B cell (primary cell): ENCODE measurements around the gene IFI16. TPM values are rescaled to one million over a fixed set of nuclear protein-coding genes. Genes with fewer than 3 reads are reported as not detected.

Source experiments
- ATAC-seq: fragments of 200-7000 bp; cut with Tn5 transposase; one replicate; pipeline ENCODE4 v1.10.0; 2021; ENCODE audit warnings: low read depth, mild to moderate bottlenecking, moderate number of reproducible peaks, moderate library complexity
- CTCF ChIA-PET: fragments of 350-600 bp; sonication (Branson Sonifier 250); formaldehyde crosslinking; loops from one replicate; lab custom pipeline; 2021; ENCODE audit warnings: antibody characterized with exemption, inconsistent platforms; lab: Charles Lee
- POLR2A ChIA-PET: fragments of 350-600 bp; sonication (Branson Sonifier 250); formaldehyde crosslinking; loops from one replicate; lab custom pipeline; 2021; ENCODE audit warnings: antibody characterized with exemption; lab: Charles Lee
- DNase-seq: peaks from one replicate; pipeline ENCODE4 v3.0.0; 2013
- H2AFZ ChIP-seq: 2 replicates; pipeline ENCODE4 v1.6.1; 2012; ENCODE audit warnings: mild to moderate bottlenecking, low read depth, low read length; ENCODE audit not compliant: insufficient read depth, poor library complexity, severe bottlenecking
- H3K27ac ChIP-seq, 2 donors: 1 replicate in 1 of 2; 2 replicates in 1 of 2; pipeline ENCODE4 v1.5.1; 2012 to 2013; ENCODE audit warnings: low read length in 2 of 2, mild to moderate bottlenecking in 2 of 2, moderate library complexity in 1 of 2
- H3K27me3 ChIP-seq, 4 experiments: fragments of 200-600 bp in 1 of 4; sonication (generic) in 1 of 4; replicated peaks in 1 of 4; 1 replicate in 2 of 4; 2 replicates in 2 of 4; pipeline versions ENCODE4 v1.6.1 to v1.7.0; 2013 to 2016; ENCODE audit warnings: low read length in 3 of 4, mild to moderate bottlenecking in 2 of 4, mixed read lengths in 1 of 4, moderate library complexity in 1 of 4; ENCODE audit not compliant: insufficient read depth in 4 of 4, control insufficient read depth in 3 of 4; ENCODE audit errors: control extremely low read depth in 1 of 4
- H3K36me3 ChIP-seq, 2 experiments: replicated peaks in 1 of 2; 1 replicate in 1 of 2; 2 replicates in 1 of 2; pipeline versions ENCODE4 v1.6.1 to v1.7.1; 2013; ENCODE audit warnings: low read length in 1 of 2; ENCODE audit not compliant: insufficient read depth in 2 of 2, control insufficient read depth in 1 of 2; ENCODE audit errors: control extremely low read depth in 1 of 2, extremely low read depth in 1 of 2
- H3K4me1 ChIP-seq, 2 donors: fragments of 200-600 bp in 1 of 2; sonication (generic) in 1 of 2; 1 replicate in 1 of 2; 2 replicates in 1 of 2; pipeline versions ENCODE4 v1.5.1 to v1.6.1; 2013 to 2017; ENCODE audit warnings: low read length in 2 of 2; ENCODE audit not compliant: control insufficient read depth in 2 of 2, insufficient read depth in 2 of 2
- H3K4me2 ChIP-seq: replicated peaks from 2 replicates; pipeline ENCODE3; 2012; ENCODE audit warnings: mild to moderate bottlenecking, low read depth, low read length; ENCODE audit not compliant: poor library complexity, severe bottlenecking
- H3K4me3 ChIP-seq, 5 experiments: fragments of 200-600 bp in 1 of 5; sonication (generic) in 1 of 5; 1 replicate in 3 of 5; 2 replicates in 2 of 5; pipeline versions ENCODE4 v1.5.1 to v1.7.0; 2011 to 2016; ENCODE audit warnings: low read length in 4 of 5, mild to moderate bottlenecking in 4 of 5, low read depth in 2 of 5, control low read depth in 1 of 5, moderate library complexity in 1 of 5; ENCODE audit not compliant: insufficient read depth in 1 of 5; ENCODE audit errors: control extremely low read depth in 1 of 5, extremely low read depth in 1 of 5
- H3K79me2 ChIP-seq: fragments of 200-600 bp; sonication (generic); one replicate; pipeline ENCODE4 v1.6.0; 2016; ENCODE audit warnings: low read length; ENCODE audit not compliant: control insufficient read depth, insufficient read depth
- H3K9ac ChIP-seq: fragments of 200-600 bp; sonication (generic); 2 replicates; pipeline ENCODE4 v1.6.1; 2017; ENCODE audit warnings: mild to moderate bottlenecking, low read length, moderate library complexity
- H3K9me3 ChIP-seq, 3 donors: one replicate each; pipeline versions ENCODE4 v1.6.1 to v1.7.1; 2013; ENCODE audit warnings: low read length in 2 of 3; ENCODE audit not compliant: control insufficient read depth in 2 of 3, insufficient read depth in 1 of 3; ENCODE audit errors: control extremely low read depth in 1 of 3
- H4K20me1 ChIP-seq: 2 replicates; pipeline ENCODE4 v1.6.0; 2012; ENCODE audit warnings: mild to moderate bottlenecking, low read length; ENCODE audit not compliant: insufficient read depth, control insufficient read depth, poor library complexity, severe bottlenecking
- H3K27ac Mint-ChIP-seq: one replicate; pipeline ENCODE4 v1.8.0; 2021; ENCODE audit warnings: mixed read lengths
- H3K27me3 Mint-ChIP-seq: one replicate; pipeline ENCODE4 v1.8.0; 2021; ENCODE audit warnings: mixed read lengths
- H3K4me1 Mint-ChIP-seq: one replicate; pipeline ENCODE4 v1.8.0; 2021; ENCODE audit warnings: mixed read lengths
- H3K4me3 Mint-ChIP-seq: one replicate; pipeline ENCODE4 v1.8.0; 2021; ENCODE audit warnings: mixed read lengths
- H3K9me3 Mint-ChIP-seq: one replicate; pipeline ENCODE4 v1.8.0; 2022; ENCODE audit warnings: mixed read lengths; ENCODE audit not compliant: insufficient read depth
- EZH2 ChIP-seq: IDR thresholded peaks from 2 replicates; pipeline ENCODE4 v1.6.1; 2012; ENCODE audit warnings: borderline replicate concordance, low read depth, mild to moderate bottlenecking, moderate library complexity, low read length; ENCODE audit not compliant: insufficient read depth, poor library complexity, severe bottlenecking
- WGBS: methylation state at CpG from one replicate; pipeline ENCODE4 v1.1.5; 2013; ENCODE audit warnings: missing lambda C conversion rate; ENCODE audit not compliant: insufficient coverage; 5-methylcytosine and 5-hydroxymethylcytosine counted together
- intact Hi-C: fragments of 100-400 bp; cut with micrococcal nuclease; formaldehyde crosslinking; loops from one replicate; pipeline ENCODE4 v1.10.0; 2022
- polyA plus RNA-seq: library from polyadenylated mRNA; depleted of rRNA; stranded (reverse); fragments of >200 nt; gene quantifications from 2 replicates; pipeline ENCODE4 v1.2.3, GENCODE V29; 2012
- total RNA-seq, 2 donors: library from RNA; stranded (reverse); fragments of 120-200 nt in 1 of 2; gene quantifications; 1 replicate in 1 of 2; 2 replicates in 1 of 2; pipeline versions ENCODE4 v1.2.3 to v1.2.4, GENCODE V29; 2013 to 2022
- TF ChIP-seq, protein P1 (sequence below): fragments of 200-600 bp; IDR thresholded peaks from one replicate; pipeline ENCODE4 v1.8.0; 2022; ENCODE audit warnings: antibody characterized with exemption, mild to moderate bottlenecking

The IFI16 gene
- total and polyA plus RNA-seq, 2 donors (not counting 1 experiment from before 2014, with no cell fraction given) = 89.0 to 176 TPM

DNA sequence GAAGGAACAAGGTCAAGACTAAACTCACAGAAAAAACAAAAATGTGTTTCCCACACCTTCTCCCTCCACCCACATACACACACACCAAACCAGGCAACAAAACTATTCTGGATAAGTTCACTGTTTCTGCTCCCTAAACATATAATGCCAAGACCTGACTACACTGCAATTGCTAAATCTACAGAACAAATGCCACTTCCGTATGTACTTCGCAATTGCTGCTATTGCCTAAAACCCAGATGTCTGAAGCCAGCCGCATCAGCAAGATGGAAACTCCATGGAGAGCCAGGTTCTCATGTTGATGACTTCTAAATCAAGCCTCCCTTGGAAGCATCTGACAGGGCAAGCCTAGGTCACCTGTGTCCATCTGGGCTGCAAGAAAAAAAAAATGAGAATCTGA lies 75.2 kb downstream of the IFI16 start:
- TF ChIP-seq, protein P1, sequence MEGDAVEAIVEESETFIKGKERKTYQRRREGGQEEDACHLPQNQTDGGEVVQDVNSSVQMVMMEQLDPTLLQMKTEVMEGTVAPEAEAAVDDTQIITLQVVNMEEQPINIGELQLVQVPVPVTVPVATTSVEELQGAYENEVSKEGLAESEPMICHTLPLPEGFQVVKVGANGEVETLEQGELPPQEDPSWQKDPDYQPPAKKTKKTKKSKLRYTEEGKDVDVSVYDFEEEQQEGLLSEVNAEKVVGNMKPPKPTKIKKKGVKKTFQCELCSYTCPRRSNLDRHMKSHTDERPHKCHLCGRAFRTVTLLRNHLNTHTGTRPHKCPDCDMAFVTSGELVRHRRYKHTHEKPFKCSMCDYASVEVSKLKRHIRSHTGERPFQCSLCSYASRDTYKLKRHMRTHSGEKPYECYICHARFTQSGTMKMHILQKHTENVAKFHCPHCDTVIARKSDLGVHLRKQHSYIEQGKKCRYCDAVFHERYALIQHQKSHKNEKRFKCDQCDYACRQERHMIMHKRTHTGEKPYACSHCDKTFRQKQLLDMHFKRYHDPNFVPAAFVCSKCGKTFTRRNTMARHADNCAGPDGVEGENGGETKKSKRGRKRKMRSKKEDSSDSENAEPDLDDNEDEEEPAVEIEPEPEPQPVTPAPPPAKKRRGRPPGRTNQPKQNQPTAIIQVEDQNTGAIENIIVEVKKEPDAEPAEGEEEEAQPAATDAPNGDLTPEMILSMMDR = no peak
- TF ChIP-seq EZH2 = no peak
- 90% methylated on average over 3 of the region's 3 CpGs for WGBS
- Histone ChIP-seq H3K79me2 (no peaks in the 10 kb centered on the region), H3K27ac (no peak overlapping the region), H3K9ac (no peak overlapping the region), H3K4me1 (peaks cover 16% of the 10 kb centered on the region in 2 donors), H3K27me3 (no peaks in the 10 kb centered on the region), H3K4me3 (no peak overlapping the region), H3K4me2 (no peak overlapping the region), H2AFZ (no peak overlapping the region), H3K36me3 (no peaks in the 10 kb centered on the region), H4K20me1 (no peaks in the 10 kb centered on the region), H3K9me3 (no peaks in the 10 kb centered on the region)
- no peak overlapping the region for H3K27ac Mint-ChIP-seq
- ChIA-PET POLR2A (no interaction called here), CTCF (interaction anchor here (0.6 kb wide), 1 partner anchor 22 kb away, joined by 3 read pairs; no protein-coding TSS in a partner anchor)
- DNase-seq (no peak), ATAC-seq (no peak)
- peaks cover 23% of the 10 kb centered on the region for H3K4me1 Mint-ChIP-seq
- H3K27me3 Mint-ChIP-seq = no peaks in the 10 kb centered on the region
- H3K9me3 Mint-ChIP-seq = no peaks in the 10 kb centered on the region
- no peak overlapping the region for H3K4me3 Mint-ChIP-seq
- intact Hi-C loops = no loop called here

- POLR2A ChIA-PET = no interaction called here
These were observed 78.3 kb downstream of the IFI16 start for GRCh38 chr1:159088050-159088449.

More at GRCh38 chr1:159088050-159088449, 78.3 kb downstream of the IFI16 start:
- Histone ChIP-seq H3K9ac (no peak overlapping the region), H3K36me3 (no peaks in the 10 kb centered on the region), H3K79me2 (no peaks in the 10 kb centered on the region), H3K27me3 (no peaks in the 10 kb centered on the region), H4K20me1 (no peaks in the 10 kb centered on the region), H3K9me3 (no peaks in the 10 kb centered on the region), H3K4me1 (peaks cover 16% of the 10 kb centered on the region in 2 donors), H3K27ac (no peak overlapping the region), H2AFZ (no peak overlapping the region), H3K4me2 (peak overlapping the region; percentile 7), H3K4me3 (no peak overlapping the region)
- Mint-ChIP-seq H3K27ac (peak overlapping the region; percentile 78), H3K4me3 (no peak overlapping the region), H3K9me3 (no peaks in the 10 kb centered on the region), H3K4me1 (peaks cover 23% of the 10 kb centered on the region), H3K27me3 (no peaks in the 10 kb centered on the region)
- intact Hi-C loops = loop anchor here (2.0 kb wide), 2 partner anchors 19 to 33 kb away; no protein-coding TSS in a partner anchor
- CTCF ChIA-PET = interaction anchor here (0.6 to 5.3 kb wide), 14 partner anchors 10 to 1096 kb away, joined by 3 to 64 read pairs (median 6); partner anchors contain the start of gene AIM2
- 20% methylated on average over 2 of the region's 2 CpGs for WGBS
- no peak for ATAC-seq
- DNase-seq = no peak
- TF ChIP-seq, protein P1 = no peak
- no peak for TF ChIP-seq EZH2
